GM21423 (cell line): Measurements from ENCODE around the gene CNBD2.
"Not testable (repeated sequence)": the region's sequence is repeated elsewhere in the genome, so short reads cannot be mapped to it uniquely, and the experiment has no call there.

Experiments used
- ATAC-seq: cut with Tn5 transposase; IDR thresholded peaks from one replicate; pipeline ENCODE4 v1.9.1; 2021; ENCODE audit warnings: mild to moderate bottlenecking, moderate library complexity; ENCODE audit not compliant: unreplicated experiment

CNBD2 gene

DNA sequence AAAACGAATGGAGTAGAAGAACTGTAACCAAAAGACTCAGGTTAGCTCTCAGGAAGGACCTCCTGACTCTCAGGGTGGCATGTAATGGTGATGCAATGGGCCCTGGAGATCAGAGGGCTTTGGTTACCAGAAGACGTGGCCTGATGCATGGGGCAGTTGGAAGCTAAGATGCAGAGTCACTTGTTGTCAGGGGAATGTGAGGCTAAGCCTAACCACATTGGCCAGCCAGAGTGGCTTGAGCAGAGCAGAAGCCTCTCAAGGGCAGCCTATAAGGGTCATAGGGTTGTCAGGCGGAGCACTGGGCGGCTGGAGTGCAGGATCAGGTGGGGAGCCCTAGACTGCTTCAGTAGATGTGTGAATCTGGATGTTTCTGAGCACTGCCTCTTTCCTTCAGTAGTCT is 5.9 kb downstream of the CNBD2 start:
- no peak for ATAC-seq

DNA sequence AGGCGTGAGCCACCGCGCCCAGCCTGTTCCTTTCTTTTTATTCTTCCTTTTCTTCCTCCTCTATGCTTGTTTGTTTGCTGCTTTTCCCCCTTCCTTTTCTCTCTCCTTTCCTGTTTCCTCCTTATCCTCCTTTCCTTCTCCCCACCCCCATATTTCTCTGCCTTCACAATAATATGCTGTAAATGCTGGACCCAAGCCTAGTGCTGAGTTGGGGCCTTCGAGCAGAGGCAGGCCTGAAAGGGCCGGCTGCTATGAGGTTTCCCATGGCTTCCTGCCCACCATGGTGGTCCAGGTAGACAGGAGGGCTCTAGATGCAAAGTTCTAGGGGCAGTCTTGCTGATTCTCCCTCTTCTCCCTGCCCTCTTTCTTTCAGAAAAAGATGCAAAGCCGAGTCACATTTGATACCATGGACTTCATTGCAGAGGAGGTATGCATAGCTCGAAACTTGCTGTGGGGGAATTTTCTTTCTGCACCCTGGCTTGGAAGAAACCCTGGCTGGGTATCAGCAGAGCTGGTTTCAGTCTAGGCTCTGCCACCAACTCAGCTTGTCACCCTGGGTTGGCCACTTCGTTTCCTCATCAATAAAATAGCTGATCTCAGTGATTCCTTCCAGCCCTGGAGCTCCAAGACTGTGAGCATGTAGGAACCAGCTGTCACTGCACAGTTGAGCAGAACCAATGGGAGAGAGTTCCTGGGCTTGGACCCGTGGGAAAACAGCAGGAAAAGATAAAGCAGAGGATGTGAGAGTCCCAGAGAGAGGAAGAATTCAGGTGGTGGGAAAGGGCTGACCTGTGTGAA is 7.4 kb downstream of the CNBD2 start:
- no peak for ATAC-seq

DNA sequence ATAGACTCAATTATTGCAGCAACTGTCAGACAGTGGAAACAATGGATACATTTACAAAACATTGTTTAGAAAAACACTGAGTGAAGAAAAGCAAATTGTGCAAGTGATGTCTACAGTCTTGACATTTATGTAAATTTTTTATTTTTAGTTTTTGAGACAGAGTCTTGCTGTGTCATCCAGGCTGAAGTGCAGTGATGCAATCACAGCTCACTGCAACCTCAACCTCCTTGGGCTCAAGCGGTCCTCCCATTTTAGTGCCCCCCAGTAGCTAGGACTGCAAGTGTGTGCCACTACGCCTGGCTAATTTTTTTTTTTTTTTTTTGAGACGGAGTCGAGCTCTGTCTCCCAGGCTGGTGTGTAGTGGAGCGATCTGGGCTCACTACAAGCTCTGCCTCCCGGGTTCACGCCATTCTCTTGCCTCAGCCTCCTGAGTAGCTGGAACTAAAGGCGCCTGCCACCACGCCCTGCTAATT is 9.7 kb downstream of the CNBD2 start:
- no peak for ATAC-seq

DNA sequence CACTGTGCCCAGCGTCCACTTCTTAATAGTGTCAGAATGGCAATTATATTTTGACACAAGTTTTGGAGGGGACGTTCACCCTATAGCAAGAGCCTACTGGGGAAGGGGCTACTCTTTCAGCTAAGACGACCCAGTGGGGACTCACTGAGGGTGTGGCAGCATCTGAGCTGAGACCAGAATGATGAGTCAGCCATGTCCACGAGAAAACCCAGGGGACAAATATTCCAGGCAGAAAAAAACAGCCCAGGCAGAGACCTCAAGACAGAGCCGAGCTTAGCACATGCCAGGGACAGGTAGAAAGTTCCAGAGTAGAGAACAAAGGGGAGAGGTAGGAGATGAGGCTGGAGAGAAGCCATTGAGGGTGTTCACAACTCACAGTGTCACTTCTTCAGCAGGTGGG is 11.2 kb downstream of the CNBD2 start:
- no peak for ATAC-seq

DNA sequence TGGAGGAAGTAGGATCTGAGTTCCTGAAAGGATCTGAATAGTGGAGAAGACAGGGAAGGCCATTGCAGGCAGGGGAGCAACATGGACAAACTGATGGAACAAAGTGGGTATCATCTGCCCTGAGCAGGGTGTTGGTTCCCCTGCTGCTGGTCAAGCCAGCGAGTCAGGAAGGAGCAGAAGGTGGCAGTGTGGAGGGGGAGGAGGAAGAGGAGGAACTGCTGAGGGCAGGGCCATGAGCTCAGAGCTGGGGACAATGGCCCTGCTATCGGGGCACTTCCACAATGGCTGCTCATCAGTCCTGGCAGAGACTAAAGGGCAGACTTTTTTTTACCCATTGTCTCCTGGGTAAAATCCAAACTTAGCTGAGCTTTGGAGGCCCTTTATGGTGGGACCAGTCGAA is 13.6 kb downstream of the CNBD2 start:
- no peak for ATAC-seq

DNA sequence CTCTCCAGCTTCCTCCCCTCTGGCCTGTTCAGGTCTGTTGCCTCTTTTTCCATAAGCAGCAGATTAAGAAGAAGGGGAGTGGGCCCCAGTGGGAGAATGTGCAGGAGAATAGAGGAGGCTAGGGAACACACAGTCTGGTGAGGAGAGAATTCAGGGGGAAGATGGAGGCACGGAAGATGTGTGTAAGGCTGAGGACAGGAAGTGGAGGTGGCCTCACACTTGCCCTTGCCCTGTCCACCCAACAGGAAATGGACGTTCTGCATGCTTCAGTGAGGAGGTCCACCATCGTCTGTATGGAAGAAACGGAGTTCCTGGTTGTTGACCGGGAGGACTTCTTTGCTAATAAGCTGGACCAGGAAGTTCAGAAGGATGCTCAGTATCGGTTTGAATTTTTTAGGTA is 16.0 kb downstream of the CNBD2 start:
- no peak for ATAC-seq

DNA sequence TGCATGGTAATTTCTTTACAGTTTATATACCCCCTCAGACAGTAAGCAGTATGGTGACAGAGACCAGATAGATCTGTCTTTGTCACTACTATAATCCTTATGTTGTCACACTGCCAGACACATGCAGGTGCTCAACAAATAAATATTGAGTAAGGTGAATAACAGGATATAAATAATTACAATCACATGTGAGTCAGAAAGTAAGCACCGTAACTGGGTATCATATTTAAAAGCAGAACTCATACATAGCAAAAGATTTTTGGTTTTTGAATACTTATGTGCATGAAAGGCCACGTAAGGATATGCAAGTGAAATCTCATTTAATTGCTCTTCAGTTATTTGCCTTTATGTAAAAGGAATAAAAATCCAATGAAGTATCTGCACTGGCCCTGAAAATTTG is 17.4 kb downstream of the CNBD2 start:
- ATAC-seq: no peak

DNA sequence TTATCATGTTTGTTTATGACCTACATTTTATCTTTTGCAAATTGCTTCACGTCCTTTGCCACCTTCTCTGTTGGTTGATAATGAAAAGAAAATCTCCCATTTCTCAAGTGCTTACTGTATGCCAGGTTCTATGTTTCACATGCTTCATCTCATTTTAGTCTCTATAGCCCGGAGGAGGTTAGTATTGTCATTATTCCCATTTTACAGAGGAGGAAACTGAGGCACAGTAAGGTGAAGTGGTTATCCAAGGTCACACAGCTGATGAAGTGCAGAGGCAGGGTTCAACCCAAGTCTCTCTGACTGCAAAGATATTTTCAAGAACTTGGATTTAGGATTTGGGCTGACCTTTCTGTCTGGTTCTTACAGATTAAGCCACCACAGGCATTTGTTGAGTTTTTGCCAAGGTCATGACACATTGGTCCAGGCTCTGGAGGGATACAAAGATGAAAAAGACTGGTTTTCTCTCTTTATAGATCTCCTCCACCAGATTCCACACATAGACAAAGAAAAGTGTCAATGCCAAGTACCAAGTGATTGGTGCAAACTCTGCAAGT is 20.6 kb downstream of the CNBD2 start:
- ATAC-seq: no peak

DNA sequence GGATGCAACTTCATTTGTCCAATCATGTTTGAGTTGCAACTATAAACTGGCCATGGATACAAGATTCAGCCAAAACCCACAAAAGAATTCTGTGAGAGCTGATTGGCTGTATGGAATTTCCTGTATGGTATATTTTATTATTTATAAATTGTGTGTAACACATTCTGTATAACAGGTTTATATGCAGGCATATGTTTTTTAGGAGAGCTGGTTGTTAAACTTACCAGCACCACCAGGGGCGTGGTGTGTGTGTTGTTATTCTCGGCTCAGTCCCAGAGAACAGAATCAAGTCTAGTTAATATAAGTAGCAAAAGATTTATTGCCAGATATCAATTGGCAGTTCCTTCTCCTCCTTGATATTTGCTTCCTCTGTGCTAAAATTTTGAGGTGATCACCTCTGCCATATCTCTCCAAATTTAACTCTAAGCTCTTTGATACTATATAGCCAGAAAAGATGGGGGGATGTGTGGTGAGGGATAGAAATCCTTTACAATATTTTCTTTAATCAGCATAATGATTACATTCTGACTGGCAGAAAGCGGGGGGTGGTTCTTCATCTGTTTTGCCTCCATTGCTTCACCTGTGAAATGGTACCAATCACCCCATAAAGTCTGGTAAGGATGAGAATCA is 22.9 kb downstream of the CNBD2 start:
- ATAC-seq: no peak

DNA sequence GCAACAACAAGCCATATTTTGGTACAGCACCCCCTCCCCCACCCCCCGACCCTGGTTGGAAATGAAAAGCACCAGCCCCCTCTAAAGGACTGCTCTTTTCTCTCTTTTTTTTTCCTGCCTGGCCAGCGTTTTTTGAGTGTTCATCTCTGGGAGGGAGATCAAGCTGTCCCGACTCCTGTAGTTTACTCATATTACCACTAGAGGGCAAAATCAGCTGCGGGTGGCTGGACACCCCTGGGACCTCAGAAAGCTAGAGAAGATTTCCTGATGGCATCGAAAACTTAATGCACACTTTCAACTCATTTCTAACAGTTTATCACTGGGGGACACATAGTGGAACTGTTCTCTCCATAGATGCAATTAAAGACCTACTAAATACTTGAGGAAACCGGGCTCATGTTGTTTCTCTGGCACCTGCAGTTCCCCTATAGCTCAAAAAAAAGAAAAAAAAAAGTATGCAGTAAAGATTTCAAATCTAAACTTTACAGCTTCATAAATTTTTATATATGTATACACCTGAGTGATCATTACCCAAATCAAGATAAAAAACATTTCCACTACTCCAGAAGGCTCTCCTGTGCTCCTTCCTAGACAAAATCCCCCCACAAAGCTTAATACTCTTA is 24.4 kb downstream of the CNBD2 start:
- no peak for ATAC-seq

DNA sequence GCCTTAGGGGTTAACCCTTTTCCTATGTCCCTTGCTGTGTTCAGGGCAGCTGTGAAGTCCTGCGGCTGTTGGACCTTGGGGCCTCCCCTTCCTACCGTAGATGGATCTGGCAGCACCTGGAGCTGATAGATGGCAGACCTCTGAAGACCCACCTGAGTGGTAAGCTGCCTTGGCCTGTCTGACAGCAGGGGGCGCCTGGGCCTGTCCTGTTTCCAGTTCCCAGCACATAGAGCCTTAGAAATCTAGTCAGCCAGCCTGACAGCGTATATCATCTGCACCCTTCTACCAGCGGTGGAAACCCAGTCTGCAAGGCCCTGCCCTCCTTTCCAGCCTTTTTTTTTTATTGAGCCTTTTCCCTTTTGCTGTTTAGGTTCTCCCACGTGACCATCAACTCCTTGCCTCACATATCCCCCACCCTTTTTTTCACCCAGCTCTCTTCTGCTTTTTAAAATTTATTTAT is 26.6 kb downstream of the CNBD2 start:
- no peak for ATAC-seq

DNA sequence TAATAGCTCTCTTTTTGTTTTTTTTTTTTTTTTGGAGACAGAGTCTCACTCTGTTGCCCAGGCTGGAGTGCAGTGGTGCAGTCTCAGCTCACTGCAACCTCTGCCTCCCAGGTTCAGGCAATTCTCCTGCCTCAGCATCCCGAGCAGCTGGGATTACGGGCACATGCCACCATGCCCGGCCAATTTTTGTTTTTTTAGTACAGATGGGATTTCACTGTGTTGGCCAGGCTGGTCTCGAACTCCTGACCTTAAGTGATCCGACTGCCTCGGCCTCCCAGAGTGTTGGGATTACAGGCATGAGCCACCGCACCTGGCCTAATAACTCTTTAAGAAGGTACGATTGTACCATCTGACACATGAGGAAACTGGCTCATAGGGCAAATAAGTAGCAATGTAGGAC is 28.1 kb downstream of the CNBD2 start:
- ATAC-seq: not testable (repeated sequence)

DNA sequence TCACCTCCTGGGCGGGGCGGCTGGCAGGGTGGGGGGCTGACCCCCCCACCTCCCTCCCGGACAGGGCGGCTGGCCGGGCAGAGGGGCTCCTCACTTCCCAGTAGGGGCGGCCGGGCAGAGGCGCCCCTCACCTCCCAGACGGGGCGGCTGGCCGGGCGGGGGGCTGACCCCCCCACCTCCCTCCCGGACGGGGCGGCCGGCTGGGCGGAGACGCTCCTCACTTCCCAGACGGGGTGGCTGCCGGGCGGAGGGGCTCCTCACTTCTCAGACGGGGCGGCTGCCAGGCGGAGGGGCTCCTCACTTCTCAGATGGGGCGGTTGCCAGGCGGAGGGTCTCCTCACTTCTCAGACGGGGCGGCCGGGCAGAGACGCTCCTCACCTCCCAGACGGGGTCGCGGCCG is 32.9 kb downstream of the CNBD2 start:
- ATAC-seq: not testable (repeated sequence)

DNA sequence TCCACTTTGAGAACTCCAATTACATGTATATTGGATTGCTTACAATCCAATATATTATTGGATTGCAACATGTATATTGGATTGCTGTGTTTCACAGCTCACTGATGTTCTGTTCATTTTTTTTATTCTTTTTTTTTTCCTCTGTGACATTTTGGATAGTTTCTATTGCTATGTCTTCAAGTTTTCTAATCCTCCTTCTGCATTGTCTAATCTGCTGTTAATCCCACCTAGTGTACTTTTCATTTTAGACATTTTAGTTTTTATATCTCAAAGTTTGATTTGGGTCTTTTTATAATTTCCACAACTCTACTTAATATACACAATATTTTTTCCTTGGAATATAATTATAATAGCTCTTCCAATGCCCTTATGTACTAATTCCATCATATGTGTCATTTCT is 34.5 kb downstream of the CNBD2 start:
- ATAC-seq: no peak

DNA sequence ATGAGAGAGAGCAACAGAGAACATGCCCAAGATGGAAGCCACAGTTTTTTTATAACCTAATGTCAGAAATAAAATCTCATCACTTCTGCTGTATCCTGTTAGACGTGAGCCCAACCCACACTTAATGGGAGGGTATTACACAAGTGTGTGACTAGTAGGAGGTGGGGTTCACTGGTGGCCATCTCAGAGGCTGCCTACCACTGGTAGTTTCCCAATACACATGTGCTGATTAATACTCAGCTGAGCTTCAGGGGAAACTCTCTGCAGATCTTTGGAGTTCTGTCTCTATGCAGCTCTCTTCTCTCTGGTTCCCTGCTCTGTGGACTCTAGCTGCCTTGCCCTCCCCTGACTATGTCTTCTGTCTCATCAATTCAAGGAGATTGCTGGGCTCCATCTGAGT is 35.7 kb downstream of the CNBD2 start:
- ATAC-seq: no peak

DNA sequence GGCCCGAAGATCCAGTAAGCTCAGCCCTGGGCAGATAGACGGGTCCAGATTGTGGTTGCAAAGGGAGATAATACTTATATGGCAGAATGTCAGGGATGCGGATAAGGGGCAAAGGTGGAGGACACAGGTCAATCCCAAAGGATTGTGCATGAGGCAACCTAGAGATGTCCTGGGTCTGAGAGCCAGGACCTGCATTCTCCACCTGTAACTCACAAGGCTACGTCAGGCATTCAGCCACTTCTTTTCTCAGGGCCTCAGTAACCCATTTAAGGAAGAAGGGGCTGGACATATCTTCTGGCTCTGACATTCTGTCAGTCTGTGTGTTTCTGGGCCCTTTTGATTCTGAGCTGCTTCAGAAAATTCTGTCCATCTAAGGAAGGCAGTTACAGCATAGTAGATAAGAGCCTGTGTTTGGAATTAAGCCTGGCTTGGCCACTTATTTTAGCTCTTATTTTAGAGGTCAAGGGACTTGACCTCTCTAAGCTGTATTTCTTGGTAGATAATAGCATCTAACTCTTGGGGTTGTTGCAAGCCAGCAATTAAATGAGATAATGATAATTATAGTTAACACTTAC is 40.2 kb downstream of the CNBD2 start:
- no peak for ATAC-seq

DNA sequence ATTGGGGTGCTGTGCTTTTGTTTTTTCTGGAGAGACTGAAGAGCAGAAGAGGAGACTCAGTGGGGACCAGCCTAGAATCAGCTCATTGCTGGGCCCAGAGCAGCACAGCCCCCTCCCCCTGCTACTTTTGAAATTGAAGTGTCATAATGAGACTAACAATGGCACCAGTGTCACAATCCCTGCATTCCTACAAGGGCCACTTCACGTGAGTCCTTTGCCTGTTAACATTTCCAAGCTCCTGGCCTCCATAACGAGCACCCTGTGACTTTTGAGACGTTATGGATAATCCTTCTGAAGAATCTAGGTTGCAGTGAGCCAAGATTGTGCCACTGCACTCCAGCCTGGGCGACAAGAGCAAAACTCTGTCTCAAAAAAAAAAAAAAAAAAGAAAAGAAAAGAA is 41.7 kb downstream of the CNBD2 start:
- ATAC-seq: no peak

DNA sequence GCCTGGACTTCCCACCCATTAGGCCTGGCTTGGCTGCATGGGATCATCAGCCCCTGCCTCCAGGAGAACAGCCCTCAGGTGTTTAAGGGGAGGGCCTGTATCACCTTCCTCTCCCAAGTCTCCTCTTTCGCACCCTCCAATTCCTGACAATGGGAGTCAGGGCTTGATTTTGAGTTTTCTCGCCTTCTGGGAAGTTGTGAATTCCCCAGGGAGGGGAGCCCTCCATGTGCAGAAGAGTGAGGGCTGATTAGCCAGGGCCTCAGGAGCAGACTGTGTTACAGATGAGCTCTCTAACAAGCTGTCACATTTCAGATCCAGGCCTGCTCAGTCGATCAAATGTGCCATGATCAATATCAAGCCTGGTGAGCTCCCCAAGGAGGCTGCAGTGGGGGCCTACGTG is 42.4 kb downstream of the CNBD2 start:
- no peak for ATAC-seq

DNA sequence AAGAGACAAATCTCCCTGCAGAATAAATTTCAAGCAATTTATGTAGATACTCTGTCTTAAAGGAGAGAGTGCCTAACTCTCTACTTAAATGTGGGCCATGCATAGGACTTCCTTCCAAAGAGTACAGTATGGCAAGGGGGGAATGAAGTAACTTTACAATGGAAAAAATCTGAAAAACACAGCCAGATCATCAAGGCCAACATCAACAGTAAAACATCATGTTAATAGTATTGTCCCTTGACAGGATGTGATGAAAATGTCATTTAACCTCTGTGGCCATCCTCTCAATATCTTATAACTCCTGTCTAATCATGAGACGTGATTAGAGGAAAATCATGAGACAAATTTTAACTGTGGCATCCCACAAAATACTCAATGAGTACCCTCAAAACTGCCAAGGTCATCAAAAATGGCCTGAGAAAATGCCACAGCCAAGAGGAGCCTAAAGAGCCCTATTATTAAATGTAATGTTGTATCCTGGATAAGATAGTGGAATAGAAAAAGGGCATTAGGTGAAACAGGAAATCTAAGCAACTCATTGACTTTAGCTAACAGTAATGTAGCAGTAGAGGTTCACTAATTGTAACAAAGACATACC is 47.5 kb downstream of the CNBD2 start:
- no peak for ATAC-seq

DNA sequence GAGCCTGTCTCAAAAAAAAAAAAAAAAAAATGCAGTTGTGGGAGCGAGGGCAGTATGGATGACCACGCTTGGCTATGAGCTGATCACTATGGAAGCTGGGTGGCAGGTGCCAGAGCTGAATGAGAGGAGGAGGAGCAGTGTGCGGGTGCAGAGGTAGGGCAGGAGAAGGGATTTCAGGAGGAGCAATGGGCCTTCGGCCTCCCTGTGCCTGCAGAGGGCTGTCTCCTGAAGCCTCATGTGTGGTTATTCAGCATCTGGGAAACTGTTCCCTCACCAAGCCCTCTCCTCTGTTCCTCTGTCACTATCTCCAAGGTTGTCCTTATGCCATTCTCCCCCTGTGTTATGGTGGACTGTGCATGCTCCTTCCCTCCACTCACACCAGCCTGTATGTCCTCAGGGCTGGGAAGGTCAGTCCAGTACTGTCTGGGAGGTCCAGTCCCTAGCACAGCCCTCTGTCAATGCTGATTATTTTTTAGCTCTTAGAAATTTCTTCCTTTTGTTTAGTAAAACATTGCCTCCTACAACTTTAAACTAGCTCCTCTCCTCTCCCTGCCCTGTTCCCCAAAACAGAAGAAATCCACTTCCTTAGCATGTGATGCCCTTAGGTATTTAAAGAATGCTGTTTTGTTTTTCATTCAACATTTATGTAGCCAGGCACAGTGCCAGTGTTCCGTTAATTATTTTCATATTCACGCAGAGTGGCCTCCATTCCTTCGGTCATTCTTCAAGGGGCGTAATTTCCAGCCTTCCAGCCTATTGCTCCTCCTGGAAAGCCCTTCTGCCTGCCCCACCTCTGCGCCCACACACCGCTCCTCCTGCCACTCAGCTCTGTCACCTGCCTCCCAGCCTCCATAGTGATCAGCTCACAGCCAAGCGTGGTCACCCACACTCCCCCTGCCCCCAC is 48.9 kb downstream of the CNBD2 start:
- no peak for ATAC-seq
